GM12865 (cell line): ENCODE measurements around the gene IQCM.
"Not testable (repeated sequence)": the region's sequence is repeated elsewhere in the genome, so short reads cannot be mapped to it uniquely, and the experiment has no call there.

Source experiments
- DNase-seq: peaks from one replicate; pipeline ENCODE4 v3.0.0; 2010; ENCODE audit warnings: low read depth
- H3K4me3 ChIP-seq: 2 replicates; pipeline ENCODE4 v1.5.1; 2011; ENCODE audit warnings: mild to moderate bottlenecking, low read depth, low read length, control low read depth
- TF ChIP-seq, protein P1 (sequence below): IDR thresholded peaks from 2 replicates; pipeline ENCODE4 v1.5.1; 2011; ENCODE audit warnings: low read length, control low read depth, low read depth, inconsistent platforms; ENCODE audit not compliant: insufficient read depth; ENCODE audit errors: missing control alignments

IQCM gene

DNA sequence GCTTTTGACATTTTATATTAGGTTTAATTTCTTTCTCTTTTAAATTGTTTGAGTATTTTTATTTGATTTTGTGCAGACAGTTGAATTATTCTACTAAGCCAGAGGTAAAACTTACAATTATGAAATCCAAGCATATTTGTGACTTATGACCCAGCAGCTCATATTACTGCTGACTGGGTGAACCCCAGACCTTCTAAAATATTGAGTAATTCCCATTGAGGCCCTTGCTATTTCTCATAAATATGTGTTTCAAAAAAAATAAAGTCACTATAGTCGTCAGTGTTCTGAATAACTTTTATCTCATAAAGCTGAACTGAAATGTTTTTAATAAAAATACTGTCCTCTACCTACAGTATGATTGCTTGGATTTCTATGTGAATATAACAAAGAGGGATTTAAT is 303.1 kb downstream of the IQCM start:
- no peak overlapping the region for H3K4me3 ChIP-seq
- DNase-seq: no peak
- TF ChIP-seq, protein P1, sequence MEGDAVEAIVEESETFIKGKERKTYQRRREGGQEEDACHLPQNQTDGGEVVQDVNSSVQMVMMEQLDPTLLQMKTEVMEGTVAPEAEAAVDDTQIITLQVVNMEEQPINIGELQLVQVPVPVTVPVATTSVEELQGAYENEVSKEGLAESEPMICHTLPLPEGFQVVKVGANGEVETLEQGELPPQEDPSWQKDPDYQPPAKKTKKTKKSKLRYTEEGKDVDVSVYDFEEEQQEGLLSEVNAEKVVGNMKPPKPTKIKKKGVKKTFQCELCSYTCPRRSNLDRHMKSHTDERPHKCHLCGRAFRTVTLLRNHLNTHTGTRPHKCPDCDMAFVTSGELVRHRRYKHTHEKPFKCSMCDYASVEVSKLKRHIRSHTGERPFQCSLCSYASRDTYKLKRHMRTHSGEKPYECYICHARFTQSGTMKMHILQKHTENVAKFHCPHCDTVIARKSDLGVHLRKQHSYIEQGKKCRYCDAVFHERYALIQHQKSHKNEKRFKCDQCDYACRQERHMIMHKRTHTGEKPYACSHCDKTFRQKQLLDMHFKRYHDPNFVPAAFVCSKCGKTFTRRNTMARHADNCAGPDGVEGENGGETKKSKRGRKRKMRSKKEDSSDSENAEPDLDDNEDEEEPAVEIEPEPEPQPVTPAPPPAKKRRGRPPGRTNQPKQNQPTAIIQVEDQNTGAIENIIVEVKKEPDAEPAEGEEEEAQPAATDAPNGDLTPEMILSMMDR: no peak

DNA sequence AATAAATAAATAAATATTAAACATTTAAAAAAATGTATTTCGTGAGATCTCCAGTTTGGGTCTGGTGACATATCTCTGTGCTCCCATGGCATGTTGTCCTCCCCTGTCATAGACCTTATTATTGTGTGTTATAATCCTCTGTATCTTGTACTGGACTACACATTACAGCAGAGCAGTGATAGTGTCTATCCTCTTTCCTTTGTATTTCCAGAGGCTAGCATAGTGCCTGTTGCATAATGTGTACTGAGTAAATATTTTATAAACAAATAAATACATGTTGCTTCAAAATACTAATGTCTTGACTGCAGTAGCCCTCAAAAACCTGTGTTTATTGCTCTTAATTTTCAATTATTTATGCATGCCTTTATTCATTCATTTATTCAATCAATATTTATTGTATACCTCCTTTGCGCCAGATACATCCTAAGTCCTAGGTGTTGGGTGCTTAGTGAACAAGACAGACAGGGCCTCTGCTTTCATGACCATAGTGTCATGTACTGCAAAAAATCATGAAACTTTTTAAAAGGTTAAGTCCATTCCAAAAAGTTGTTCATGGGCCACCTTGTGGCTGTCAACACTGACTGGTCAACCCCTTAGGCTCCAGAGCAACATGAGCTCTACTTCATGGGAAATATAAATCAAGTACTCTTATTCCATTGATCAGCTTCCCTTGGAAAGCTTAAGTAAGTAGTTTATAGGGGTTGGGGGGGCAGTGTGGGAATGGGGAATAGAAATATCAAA is 303.9 kb downstream of the IQCM start:
- no peak for DNase-seq
- no peak overlapping the region for H3K4me3 ChIP-seq
- TF ChIP-seq, protein P1: no peak

DNA sequence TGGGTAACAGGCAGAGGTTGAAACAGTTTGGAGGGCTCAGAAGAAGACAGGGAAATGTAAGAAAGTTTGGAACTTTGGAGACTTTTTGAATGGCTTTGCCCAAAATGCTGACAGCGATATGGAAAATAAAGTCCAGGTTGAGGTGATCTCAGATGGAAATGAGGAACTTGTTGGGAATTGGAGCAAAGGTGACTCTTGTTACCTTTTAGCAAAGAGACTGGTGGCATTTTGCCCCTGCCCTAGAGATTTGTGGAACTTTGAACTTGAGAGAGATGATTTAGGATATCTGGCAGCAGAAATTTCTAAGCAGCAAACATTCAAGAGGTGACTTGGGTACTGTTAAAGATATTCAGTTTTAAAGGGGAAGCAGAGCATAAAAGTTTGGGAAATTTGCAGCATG is 308.3 kb downstream of the IQCM start:
- not testable (repeated sequence) for H3K4me3 ChIP-seq, DNase-seq

DNA sequence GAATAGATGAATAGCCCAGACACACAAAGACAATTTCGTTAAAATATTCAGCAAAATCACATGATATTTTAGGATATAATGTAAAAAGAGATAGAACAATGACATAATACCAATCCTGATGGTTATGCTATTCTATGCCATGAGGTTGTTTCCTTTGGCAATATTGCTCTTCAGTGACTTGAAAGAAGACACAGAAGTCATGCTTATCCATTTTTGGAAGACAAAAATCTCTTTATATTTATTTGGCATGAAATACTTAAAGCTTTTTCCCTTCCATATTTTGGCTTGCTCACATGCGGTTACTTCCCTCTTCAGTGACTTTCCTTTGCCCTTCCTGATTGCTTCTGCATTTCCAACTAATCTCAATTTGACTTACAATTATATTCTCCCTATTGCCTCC is 314.8 kb downstream of the IQCM start:
- DNase-seq: no peak

DNA sequence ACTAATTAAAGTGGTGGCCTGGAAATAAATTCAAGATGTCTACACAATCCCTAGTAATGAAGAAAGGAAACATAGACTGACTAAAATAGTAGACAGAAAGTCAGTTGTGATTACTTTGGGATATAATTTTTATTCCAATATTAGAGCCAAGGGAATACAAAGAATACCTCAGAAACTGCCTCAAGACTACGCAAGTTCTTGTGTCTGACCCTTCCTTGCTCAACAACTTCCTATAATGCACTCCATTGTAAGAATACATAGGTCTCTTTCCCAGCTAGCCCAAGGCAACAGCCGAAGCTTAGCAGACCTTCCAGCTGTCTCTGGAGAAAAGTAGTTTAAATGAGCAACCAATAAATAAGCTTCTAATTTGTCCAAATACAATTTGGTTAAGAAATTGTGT is 315.9 kb downstream of the IQCM start:
- TF ChIP-seq, protein P1: no peak
- H3K4me3 ChIP-seq: no peak overlapping the region
- no peak for DNase-seq

More for the DNA sequence above, 314.8 kb downstream of the IQCM start:
- TF ChIP-seq, protein P1: no peak
- H3K4me3 ChIP-seq: no peak overlapping the region

DNA sequence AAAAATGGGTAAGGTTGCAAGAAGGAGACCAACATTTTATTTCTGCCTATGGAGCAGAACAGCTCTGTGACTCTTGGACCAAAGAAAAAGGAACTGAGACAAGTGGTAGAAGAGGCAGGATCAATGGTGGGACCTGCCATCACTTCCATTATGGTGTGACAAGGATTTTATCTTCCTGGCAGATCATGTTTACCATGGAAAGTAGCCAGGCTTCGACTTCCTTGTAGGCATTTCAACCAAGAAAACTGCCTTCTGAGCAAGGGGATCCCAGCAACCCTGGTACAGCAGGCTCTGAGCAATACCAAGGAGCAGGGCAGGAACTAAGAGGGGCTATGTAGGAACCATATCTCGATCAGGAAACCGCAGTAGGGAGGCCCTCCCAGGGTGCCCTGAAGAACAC is 317.4 kb downstream of the IQCM start:
- TF ChIP-seq, protein P1: no peak
- no peak for DNase-seq
- H3K4me3 ChIP-seq: no peak overlapping the region

DNA sequence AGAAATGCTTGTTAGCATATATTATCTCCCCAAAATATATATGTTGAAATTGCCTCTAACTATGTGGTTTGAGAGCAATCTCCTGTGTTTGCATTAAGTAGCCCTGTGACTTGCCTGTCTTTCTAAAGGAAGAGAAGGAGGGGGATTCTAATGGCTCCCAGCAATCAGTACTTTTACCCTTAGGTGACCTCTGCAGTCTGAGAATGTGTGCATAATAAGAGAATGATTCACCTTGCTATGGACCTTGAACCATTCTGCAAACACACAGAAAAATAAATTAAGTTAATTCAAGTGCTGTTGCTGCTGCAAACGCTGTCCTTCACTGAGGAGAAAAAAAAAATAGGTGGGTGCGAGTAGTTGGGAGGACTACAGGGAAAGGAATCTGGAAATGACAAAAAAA is 322.2 kb downstream of the IQCM start:
- TF ChIP-seq, protein P1: no peak
- H3K4me3 ChIP-seq: no peak overlapping the region
- no peak for DNase-seq

DNA sequence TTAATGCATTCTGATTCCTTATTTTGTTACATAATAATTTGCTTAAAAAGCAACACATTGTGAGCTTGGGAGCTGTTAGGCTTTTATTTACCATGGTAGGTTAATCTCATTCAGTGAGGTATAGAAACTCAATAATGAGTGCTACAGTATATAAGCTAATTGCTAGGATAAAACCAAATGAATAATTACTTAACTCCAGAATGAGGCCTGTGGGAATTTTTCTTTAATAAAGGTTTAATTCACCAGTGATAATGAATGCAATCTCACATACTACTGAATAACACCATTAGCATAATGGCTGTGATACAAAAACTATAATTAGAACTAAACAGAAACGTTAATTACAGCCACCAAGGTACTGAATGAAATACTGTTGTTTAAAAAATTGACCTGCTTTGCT is 326.3 kb downstream of the IQCM start:
- H3K4me3 ChIP-seq: no peak overlapping the region
- DNase-seq: no peak
- TF ChIP-seq, protein P1: no peak
